GM19035 (cell line): ENCODE data around the gene FLYWCH1.

Experiments used
- ATAC-seq: cut with Tn5 transposase; IDR thresholded peaks from one replicate; pipeline ENCODE4 v1.9.1; 2021; ENCODE audit not compliant: unreplicated experiment

FLYWCH1 gene

GRCh38 chr16:2981899-2982250, 70.1 kb downstream of the FLYWCH1 start:
- no peak for ATAC-seq

GRCh38 chr16:2982402-2982801, 70.7 kb downstream of the FLYWCH1 start:
- ATAC-seq: no peak

- no peak for ATAC-seq
These were observed 72.0 kb downstream of the FLYWCH1 start for GRCh38 chr16:2983706-2984136.

- no peak for ATAC-seq
These were observed 73.7 kb downstream of the FLYWCH1 start for GRCh38 chr16:2985462-2985861.

GRCh38 chr16:2985893-2986355, 74.2 kb downstream of the FLYWCH1 start:
- no peak for ATAC-seq

- no peak for ATAC-seq
These were observed 75.0 kb downstream of the FLYWCH1 start for GRCh38 chr16:2986623-2987188.

- no peak for ATAC-seq
These were observed 75.6 kb downstream of the FLYWCH1 start for GRCh38 chr16:2987286-2987685.

- no peak for ATAC-seq
These were observed 76.1 kb downstream of the FLYWCH1 start for GRCh38 chr16:2987833-2988232.

GRCh38 chr16:2988590-2989099, 76.9 kb downstream of the FLYWCH1 start:
- ATAC-seq: no peak

GRCh38 chr16:2990891-2991290, 79.2 kb downstream of the FLYWCH1 start:
- no peak for ATAC-seq

- ATAC-seq: no peak
These were observed 80.0 kb downstream of the FLYWCH1 start for GRCh38 chr16:2991566-2992261.

GRCh38 chr16:2992383-2993081, 80.8 kb downstream of the FLYWCH1 start:
- no peak for ATAC-seq

- ATAC-seq: no peak
These were observed 84.6 kb downstream of the FLYWCH1 start for GRCh38 chr16:2996298-2996697.

- ATAC-seq: no peak
These were observed 88.2 kb downstream of the FLYWCH1 start for GRCh38 chr16:2999929-3000328.

- ATAC-seq: no peak
These were observed 88.8 kb downstream of the FLYWCH1 start for GRCh38 chr16:3000540-3000939.
